Mammary epithelial cell (primary cell): Measurements from ENCODE around the gene HIVEP3.

Source experiments
- EZH2 ChIP-seq: IDR thresholded peaks from 2 replicates; pipeline ENCODE4 v1.6.1; 2012; ENCODE audit warnings: low read length, inconsistent platforms, borderline replicate concordance
- TF ChIP-seq, protein P1 (sequence below), 2 donors: IDR thresholded peaks in 1 of 2; conservative IDR thresholded peaks in 1 of 2; 2 replicates each; pipeline ENCODE4 v1.5.1; 2011 to 2012; ENCODE audit warnings: inconsistent platforms in 2 of 2, low read length in 2 of 2, mild to moderate bottlenecking in 2 of 2, control low read depth in 1 of 2, low read depth in 1 of 2; ENCODE audit not compliant: insufficient read depth in 1 of 2; ENCODE audit errors: extremely low read depth in 1 of 2

DNA sequence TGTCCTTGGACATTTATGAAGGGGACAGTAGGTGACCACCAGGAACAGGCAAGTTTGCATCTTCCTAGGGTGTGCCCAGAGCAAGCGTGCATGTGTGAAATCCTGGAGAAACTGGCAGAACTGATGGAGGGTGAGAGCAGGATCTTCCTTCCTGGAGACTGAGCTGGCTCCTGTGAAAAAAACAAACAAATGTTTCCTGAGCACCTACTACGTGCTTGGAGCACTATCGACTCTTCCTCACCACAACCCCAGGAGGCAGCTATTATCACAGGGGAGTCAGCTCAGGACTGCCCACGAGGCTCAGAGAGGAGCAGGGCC is 432.7 kb downstream of the HIVEP3 start:
- TF ChIP-seq, protein P1, sequence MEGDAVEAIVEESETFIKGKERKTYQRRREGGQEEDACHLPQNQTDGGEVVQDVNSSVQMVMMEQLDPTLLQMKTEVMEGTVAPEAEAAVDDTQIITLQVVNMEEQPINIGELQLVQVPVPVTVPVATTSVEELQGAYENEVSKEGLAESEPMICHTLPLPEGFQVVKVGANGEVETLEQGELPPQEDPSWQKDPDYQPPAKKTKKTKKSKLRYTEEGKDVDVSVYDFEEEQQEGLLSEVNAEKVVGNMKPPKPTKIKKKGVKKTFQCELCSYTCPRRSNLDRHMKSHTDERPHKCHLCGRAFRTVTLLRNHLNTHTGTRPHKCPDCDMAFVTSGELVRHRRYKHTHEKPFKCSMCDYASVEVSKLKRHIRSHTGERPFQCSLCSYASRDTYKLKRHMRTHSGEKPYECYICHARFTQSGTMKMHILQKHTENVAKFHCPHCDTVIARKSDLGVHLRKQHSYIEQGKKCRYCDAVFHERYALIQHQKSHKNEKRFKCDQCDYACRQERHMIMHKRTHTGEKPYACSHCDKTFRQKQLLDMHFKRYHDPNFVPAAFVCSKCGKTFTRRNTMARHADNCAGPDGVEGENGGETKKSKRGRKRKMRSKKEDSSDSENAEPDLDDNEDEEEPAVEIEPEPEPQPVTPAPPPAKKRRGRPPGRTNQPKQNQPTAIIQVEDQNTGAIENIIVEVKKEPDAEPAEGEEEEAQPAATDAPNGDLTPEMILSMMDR (conservative IDR thresholded peaks at IDR 0.05 in 1 of 2, IDR thresholded peaks at IDR 0.05 in 1 of 2; ENCODE audit: extremely low read depth in 1 of 2, insufficient read depth in 1 of 2, low read depth in 1 of 2, low read length in 2 of 2), result no peak
- no peak for TF ChIP-seq EZH2
